Prostate gland (tissue), 2 donors: ENCODE measurements around the gene TMEM141.
"Not testable (repeated sequence)": the region's sequence is repeated elsewhere in the genome, so short reads cannot be mapped to it uniquely, and the experiment has no call there.

ENCODE experiments used
- CTCF ChIP-seq, 4 experiments: fragments of 200-600 bp in 2 of 4; fragments of 450-650 bp in 2 of 4; sonication (generic) in 2 of 4; IDR thresholded peaks; 1 replicate in 3 of 4; 2 replicates in 1 of 4; pipeline ENCODE4 v1.5.1; 2016 to 2019; ENCODE audit warnings: antibody characterized with exemption in 4 of 4, mild to moderate bottlenecking in 2 of 4, moderate library complexity in 2 of 4
- POLR2A ChIP-seq: fragments of 450-650 bp; IDR thresholded peaks from one replicate; pipeline ENCODE4 v1.6.1; 2016; ENCODE audit warnings: antibody characterized with exemption, mild to moderate bottlenecking
- POLR2AphosphoS5 ChIP-seq: sonication (generic); formaldehyde crosslinking; IDR thresholded peaks from one replicate; pipeline ENCODE4 v1.6.1; 2017; ENCODE audit warnings: antibody characterized with exemption

- not testable (repeated sequence) for TF ChIP-seq POLR2A; CTCF (IDR thresholded peaks at IDR 0.05); POLR2AphosphoS5
Measured at GRCh38 chr9:136803009-136803550, 11.9 kb downstream of the TMEM141 start.
